SK-N-SH (cell line): Measurements from ENCODE around the gene KRT3.

Source experiments
- EP300 ChIP-seq, 2 experiments: IDR thresholded peaks; 2 replicates each; pipeline versions ENCODE4 v1.4.0 to v1.6.1; 2012; ENCODE audit warnings: borderline replicate concordance in 1 of 2, low read depth in 1 of 2, low read length in 1 of 2
- FOSL2 ChIP-seq: IDR thresholded peaks from 2 replicates; pipeline ENCODE4 v1.4.0; 2012; ENCODE audit warnings: low read depth, mild to moderate bottlenecking, moderate library complexity, borderline replicate concordance
- GABPA ChIP-seq: IDR thresholded peaks from 2 replicates; pipeline ENCODE4 v1.4.0; 2012; ENCODE audit warnings: low read depth, mild to moderate bottlenecking
- JUND ChIP-seq: IDR thresholded peaks from 2 replicates; pipeline ENCODE4 v1.4.0; 2012
- MEF2A ChIP-seq: IDR thresholded peaks from 2 replicates; pipeline ENCODE4 v1.4.0; 2012; ENCODE audit warnings: low read depth, borderline replicate concordance
- RAD21 ChIP-seq: IDR thresholded peaks from 2 replicates; pipeline ENCODE4 v1.6.1; 2012; ENCODE audit warnings: mild to moderate bottlenecking, low read length
- SIN3A ChIP-seq: IDR thresholded peaks from 2 replicates; pipeline ENCODE4 v1.6.1; 2012; ENCODE audit warnings: low read depth, mild to moderate bottlenecking, low read length, moderate library complexity, borderline replicate concordance
- TAF1 ChIP-seq: IDR thresholded peaks from 2 replicates; pipeline ENCODE4 v1.6.1; 2012; ENCODE audit warnings: low read depth, mild to moderate bottlenecking, low read length, moderate library complexity, borderline replicate concordance
- TCF12 ChIP-seq: IDR thresholded peaks from 2 replicates; pipeline ENCODE4 v1.4.0; 2012
- TF ChIP-seq, protein P1 (sequence below): fragments of 200-600 bp; sonication (generic); IDR thresholded peaks from 2 replicates; pipeline ENCODE4 v1.6.1; 2017; ENCODE audit warnings: antibody characterized with exemption, mild to moderate bottlenecking, moderate library complexity
- TF ChIP-seq, protein P2 (sequence below): IDR thresholded peaks from 2 replicates; pipeline ENCODE4 v1.6.1; 2012; ENCODE audit warnings: mild to moderate bottlenecking, low read depth, low read length, moderate library complexity
- TF ChIP-seq, protein P3 (sequence below): IDR thresholded peaks from 2 replicates; pipeline ENCODE4 v1.4.0; 2012; ENCODE audit warnings: low read depth
- TF ChIP-seq, protein P4 (sequence below): IDR thresholded peaks from 2 replicates; pipeline ENCODE4; 2012

DNA sequence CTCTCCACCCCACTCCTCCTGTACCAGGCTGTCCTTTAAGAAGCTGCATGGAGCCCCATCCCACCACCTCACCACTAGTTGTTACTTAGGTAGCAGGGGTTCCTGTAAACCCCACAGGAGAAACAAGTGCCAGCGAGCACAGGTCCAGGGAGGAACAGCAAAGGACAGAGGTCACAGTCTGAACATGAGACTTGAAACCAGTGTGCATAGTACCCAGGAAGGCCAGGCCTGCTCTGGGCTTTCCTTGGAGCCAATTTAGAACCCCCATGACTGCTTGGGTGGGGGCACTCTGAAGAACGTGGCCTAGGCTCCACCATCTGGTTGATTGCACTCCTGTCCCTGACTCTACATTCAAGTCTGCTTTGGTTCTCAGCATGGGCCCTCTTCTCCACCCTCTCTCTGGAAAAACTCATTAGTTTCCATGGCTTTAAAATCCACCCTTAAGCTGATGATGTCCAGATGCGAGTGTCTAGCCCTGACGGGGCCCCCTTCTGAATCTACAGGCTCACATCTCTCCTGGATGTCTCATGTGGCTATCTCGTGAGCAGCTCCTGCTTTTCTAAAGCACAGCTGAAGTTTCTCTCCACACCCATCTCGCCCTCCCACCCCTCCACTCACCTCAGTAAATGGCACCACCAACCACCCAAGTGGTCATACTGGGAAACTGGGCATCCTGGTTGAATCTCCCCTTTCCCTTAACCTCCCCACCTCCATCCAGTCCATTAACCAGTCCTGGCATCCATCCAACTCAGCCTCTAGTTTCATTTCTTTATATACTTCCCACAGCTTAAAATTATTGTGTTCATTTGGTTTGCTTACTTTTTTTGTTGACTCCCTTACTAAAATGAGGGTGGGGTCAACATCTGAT is 8.4 kb downstream of the KRT3 start:
- TF ChIP-seq, protein P1, sequence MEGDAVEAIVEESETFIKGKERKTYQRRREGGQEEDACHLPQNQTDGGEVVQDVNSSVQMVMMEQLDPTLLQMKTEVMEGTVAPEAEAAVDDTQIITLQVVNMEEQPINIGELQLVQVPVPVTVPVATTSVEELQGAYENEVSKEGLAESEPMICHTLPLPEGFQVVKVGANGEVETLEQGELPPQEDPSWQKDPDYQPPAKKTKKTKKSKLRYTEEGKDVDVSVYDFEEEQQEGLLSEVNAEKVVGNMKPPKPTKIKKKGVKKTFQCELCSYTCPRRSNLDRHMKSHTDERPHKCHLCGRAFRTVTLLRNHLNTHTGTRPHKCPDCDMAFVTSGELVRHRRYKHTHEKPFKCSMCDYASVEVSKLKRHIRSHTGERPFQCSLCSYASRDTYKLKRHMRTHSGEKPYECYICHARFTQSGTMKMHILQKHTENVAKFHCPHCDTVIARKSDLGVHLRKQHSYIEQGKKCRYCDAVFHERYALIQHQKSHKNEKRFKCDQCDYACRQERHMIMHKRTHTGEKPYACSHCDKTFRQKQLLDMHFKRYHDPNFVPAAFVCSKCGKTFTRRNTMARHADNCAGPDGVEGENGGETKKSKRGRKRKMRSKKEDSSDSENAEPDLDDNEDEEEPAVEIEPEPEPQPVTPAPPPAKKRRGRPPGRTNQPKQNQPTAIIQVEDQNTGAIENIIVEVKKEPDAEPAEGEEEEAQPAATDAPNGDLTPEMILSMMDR, result no peak
- TF ChIP-seq, protein P2, sequence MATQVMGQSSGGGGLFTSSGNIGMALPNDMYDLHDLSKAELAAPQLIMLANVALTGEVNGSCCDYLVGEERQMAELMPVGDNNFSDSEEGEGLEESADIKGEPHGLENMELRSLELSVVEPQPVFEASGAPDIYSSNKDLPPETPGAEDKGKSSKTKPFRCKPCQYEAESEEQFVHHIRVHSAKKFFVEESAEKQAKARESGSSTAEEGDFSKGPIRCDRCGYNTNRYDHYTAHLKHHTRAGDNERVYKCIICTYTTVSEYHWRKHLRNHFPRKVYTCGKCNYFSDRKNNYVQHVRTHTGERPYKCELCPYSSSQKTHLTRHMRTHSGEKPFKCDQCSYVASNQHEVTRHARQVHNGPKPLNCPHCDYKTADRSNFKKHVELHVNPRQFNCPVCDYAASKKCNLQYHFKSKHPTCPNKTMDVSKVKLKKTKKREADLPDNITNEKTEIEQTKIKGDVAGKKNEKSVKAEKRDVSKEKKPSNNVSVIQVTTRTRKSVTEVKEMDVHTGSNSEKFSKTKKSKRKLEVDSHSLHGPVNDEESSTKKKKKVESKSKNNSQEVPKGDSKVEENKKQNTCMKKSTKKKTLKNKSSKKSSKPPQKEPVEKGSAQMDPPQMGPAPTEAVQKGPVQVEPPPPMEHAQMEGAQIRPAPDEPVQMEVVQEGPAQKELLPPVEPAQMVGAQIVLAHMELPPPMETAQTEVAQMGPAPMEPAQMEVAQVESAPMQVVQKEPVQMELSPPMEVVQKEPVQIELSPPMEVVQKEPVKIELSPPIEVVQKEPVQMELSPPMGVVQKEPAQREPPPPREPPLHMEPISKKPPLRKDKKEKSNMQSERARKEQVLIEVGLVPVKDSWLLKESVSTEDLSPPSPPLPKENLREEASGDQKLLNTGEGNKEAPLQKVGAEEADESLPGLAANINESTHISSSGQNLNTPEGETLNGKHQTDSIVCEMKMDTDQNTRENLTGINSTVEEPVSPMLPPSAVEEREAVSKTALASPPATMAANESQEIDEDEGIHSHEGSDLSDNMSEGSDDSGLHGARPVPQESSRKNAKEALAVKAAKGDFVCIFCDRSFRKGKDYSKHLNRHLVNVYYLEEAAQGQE, result no peak
- no peak for TF ChIP-seq JUND
- TF ChIP-seq RAD21, result no peak
- no peak for TF ChIP-seq SIN3A
- no peak for TF ChIP-seq TAF1
- TF ChIP-seq FOSL2, result no peak
- TF ChIP-seq GABPA, result no peak
- TF ChIP-seq MEF2A, result no peak
- no peak for TF ChIP-seq EP300 (IDR thresholded peaks at IDR 0.05; ENCODE audit: borderline replicate concordance in 1 of 2, low read depth in 1 of 2, low read length in 1 of 2)
- TF ChIP-seq, protein P3, sequence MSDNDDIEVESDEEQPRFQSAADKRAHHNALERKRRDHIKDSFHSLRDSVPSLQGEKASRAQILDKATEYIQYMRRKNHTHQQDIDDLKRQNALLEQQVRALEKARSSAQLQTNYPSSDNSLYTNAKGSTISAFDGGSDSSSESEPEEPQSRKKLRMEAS, result no peak
- TF ChIP-seq, protein P4, sequence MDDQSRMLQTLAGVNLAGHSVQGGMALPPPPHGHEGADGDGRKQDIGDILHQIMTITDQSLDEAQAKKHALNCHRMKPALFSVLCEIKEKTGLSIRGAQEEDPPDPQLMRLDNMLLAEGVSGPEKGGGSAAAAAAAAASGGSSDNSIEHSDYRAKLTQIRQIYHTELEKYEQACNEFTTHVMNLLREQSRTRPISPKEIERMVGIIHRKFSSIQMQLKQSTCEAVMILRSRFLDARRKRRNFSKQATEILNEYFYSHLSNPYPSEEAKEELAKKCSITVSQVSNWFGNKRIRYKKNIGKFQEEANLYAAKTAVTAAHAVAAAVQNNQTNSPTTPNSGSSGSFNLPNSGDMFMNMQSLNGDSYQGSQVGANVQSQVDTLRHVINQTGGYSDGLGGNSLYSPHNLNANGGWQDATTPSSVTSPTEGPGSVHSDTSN, result no peak
- no peak for TF ChIP-seq TCF12
